ENCODE results near the gene LRP2. TPM values are rescaled to one million over a fixed set of nuclear protein-coding genes. Genes with fewer than 3 reads are reported as not detected.

The LRP2 gene
- total and polyA plus RNA-seq, 8 donors = 0.06 to 0.08 TPM; not detected in 6

GRCh38 chr2:169160926-169161481 is 201.3 kb downstream of the LRP2 start:
- H3K36me3 ChIP-seq = no peaks in the 10 kb centered on the region
- H3K4me1 ChIP-seq = peaks cover 0 to 8% (median 2%) of the 10 kb centered on the region in 3 donors
- no peaks in the 10 kb centered on the region for H3K9me3 ChIP-seq
- no peaks in the 10 kb centered on the region for H3K27me3 ChIP-seq
- H3K4me3 ChIP-seq = no peak overlapping the region
- DNase-seq (no peak), ATAC-seq (no peak), FAIRE-seq (no peak)
- WGBS, 2 donors = 95 to 97% methylated on average over 2 of the region's 2 CpGs
- no peak overlapping the region for H3K27ac ChIP-seq
- intact Hi-C loops (cut with DNase I) = no loop called here
- TF ChIP-seq CTCF (IDR thresholded peaks at IDR 0.05) = no peak

GRCh38 chr2:169159686-169160085 is 202.6 kb downstream of the LRP2 start:
- no peak for FAIRE-seq
- no peaks in the 10 kb centered on the region for H3K36me3 ChIP-seq

GRCh38 chr2:169158874-169159273 is 203.5 kb downstream of the LRP2 start:
- H3K27ac ChIP-seq = no peak overlapping the region
- no peaks in the 10 kb centered on the region for H3K27me3 ChIP-seq
- no peak for TF ChIP-seq CTCF (IDR thresholded peaks at IDR 0.05)
- ATAC-seq (no peak), FAIRE-seq (no peak), DNase-seq (no peak)
- H3K4me1 ChIP-seq = peaks cover 0 to 8% (median 2%) of the 10 kb centered on the region in 3 donors
- no peaks in the 10 kb centered on the region for H3K36me3 ChIP-seq
- H3K9me3 ChIP-seq = no peaks in the 10 kb centered on the region
- H3K4me3 ChIP-seq = no peak overlapping the region
- 55 to 69% methylated on average over 1 of the region's 1 CpG for WGBS, 2 donors
- intact Hi-C loops (cut with DNase I) = no loop called here

More at GRCh38 chr2:169159686-169160085, 202.6 kb downstream of the LRP2 start:
- H3K9me3 ChIP-seq = no peaks in the 10 kb centered on the region
- 55 to 57% methylated on average over 2 of the region's 2 CpGs for WGBS, 2 donors
- peaks cover 0 to 8% (median 2%) of the 10 kb centered on the region in 3 donors for H3K4me1 ChIP-seq
- no peaks in the 10 kb centered on the region for H3K27me3 ChIP-seq
- no peak for DNase-seq
- no peak overlapping the region for H3K4me3 ChIP-seq
- no peak for ATAC-seq
- TF ChIP-seq CTCF (IDR thresholded peaks at IDR 0.05) = no peak
- intact Hi-C loops (cut with DNase I) = no loop called here
- H3K27ac ChIP-seq = no peak overlapping the region

- H3K27ac ChIP-seq = no peak overlapping the region
- no peak for TF ChIP-seq CTCF (IDR thresholded peaks at IDR 0.05)
- FAIRE-seq = no peak
- H3K4me1 ChIP-seq = no peaks in the 10 kb centered on the region
- no peaks in the 10 kb centered on the region for H3K36me3 ChIP-seq
- no peak for DNase-seq
- H3K4me3 ChIP-seq = no peak overlapping the region
- no peaks in the 10 kb centered on the region for H3K9me3 ChIP-seq
- intact Hi-C loops (cut with DNase I) = loop anchor here in 1 of 3 donors (10.0 kb wide), 1 partner anchor 181 kb away; no protein-coding TSS in a partner anchor
- H3K27me3 ChIP-seq = no peaks in the 10 kb centered on the region
- WGBS, 2 donors = 71 to 85% methylated on average over 2 of the region's 2 CpGs
- ATAC-seq = no peak
These were observed 216.1 kb downstream of the LRP2 start for GRCh38 chr2:169146220-169146619.

- Histone ChIP-seq H3K4me1 (no peaks in the 10 kb centered on the region), H3K27ac (no peak overlapping the region), H3K36me3 (no peaks in the 10 kb centered on the region), H3K4me3 (no peak overlapping the region), H3K9me3 (no peaks in the 10 kb centered on the region), H3K27me3 (no peaks in the 10 kb centered on the region)
- no peak for ATAC-seq
- intact Hi-C loops (cut with DNase I) = loop anchor here in 1 of 3 donors (10.0 kb wide), 1 partner anchor 179 kb away; no protein-coding TSS in a partner anchor
- 67 to 81% methylated on average over 3 of the region's 3 CpGs for WGBS, 2 donors
- no peak for FAIRE-seq
- TF ChIP-seq CTCF (IDR thresholded peaks at IDR 0.05) = no peak
- no peak for DNase-seq
These were observed 218.3 kb downstream of the LRP2 start for GRCh38 chr2:169143998-169144397.

All from pancreas (tissue), 10 donors.